Kidney (tissue), 22 donors: ENCODE measurements around the gene BRCC3. TPM values are rescaled to one million over a fixed set of nuclear protein-coding genes. Genes with fewer than 3 reads are reported as not detected.

ENCODE experiments used
- DNase-seq, 5 donors: peaks; one replicate each; pipeline ENCODE4 v3.0.0-alpha.2; 2013 to 2020
- FAIRE-seq: peaks from 2 replicates; lab custom pipeline; 2012; peaks lifted over from hg19 to GRCh38; lab: Jason Lieb, UNC
- H3K27ac ChIP-seq, 2 donors: one replicate each; pipeline ENCODE4 v1.7.0; 2013; ENCODE audit warnings: low read depth in 2 of 2, low read length in 2 of 2, inconsistent platforms in 1 of 2
- H3K27me3 ChIP-seq: one replicate; pipeline ENCODE4 v1.7.1; 2013; ENCODE audit warnings: low read length, inconsistent platforms; ENCODE audit not compliant: control insufficient read depth, insufficient read depth
- H3K36me3 ChIP-seq, 3 donors: one replicate each; pipeline versions ENCODE4 v1.7.0 to v1.7.1; 2013; ENCODE audit warnings: low read length in 3 of 3, control low read depth in 1 of 3, inconsistent platforms in 1 of 3; ENCODE audit not compliant: insufficient read depth in 3 of 3, control insufficient read depth in 2 of 3
- H3K4me1 ChIP-seq, 3 donors: one replicate each; pipeline versions ENCODE4 v1.7.0 to v1.7.1; 2013; ENCODE audit warnings: low read length in 3 of 3, inconsistent platforms in 1 of 3, low read depth in 1 of 3; ENCODE audit not compliant: control insufficient read depth in 2 of 3, insufficient read depth in 2 of 3
- H3K4me3 ChIP-seq, 3 donors: one replicate each; pipeline versions ENCODE4 v1.7.0 to v1.8.1; 2013; ENCODE audit warnings: low read length in 3 of 3, control low read depth in 1 of 3, inconsistent platforms in 1 of 3
- H3K9ac ChIP-seq, 3 donors: one replicate each; pipeline versions ENCODE4 v1.7.0 to v1.7.1; 2013; ENCODE audit warnings: low read length in 3 of 3, control low read depth in 1 of 3, inconsistent platforms in 1 of 3
- H3K9me3 ChIP-seq, 3 donors: one replicate each; pipeline versions ENCODE4 v1.7.0 to v1.7.1; 2013; ENCODE audit warnings: low read length in 3 of 3, control low read depth in 1 of 3, inconsistent platforms in 1 of 3; ENCODE audit not compliant: control insufficient read depth in 2 of 3, insufficient read depth in 1 of 3
- CTCF ChIP-seq: IDR thresholded peaks from 3 replicates; pipeline ENCODE4 v1.5.1; 2012; ENCODE audit warnings: mild to moderate bottlenecking, moderate library complexity, borderline replicate concordance; ENCODE audit not compliant: insufficient read depth; ENCODE audit errors: extremely low read depth
- intact Hi-C: fragments of 100-400 bp; cut with DNase I; formaldehyde crosslinking; loops from one replicate; pipeline ENCODE4 v1.11.1; 2022
- long read RNA-seq, 10 donors: library from polyadenylated mRNA in 1 of 10; unstranded in 1 of 10; transcript quantifications; one replicate each; pipeline ENCODE4 v2.0.0 and lab custom pipeline, GENCODE V29; 2021 to 2026
- polyA plus RNA-seq: library from polyadenylated mRNA; stranded (reverse); fragments of 350-450 nt; fragmentation: Illumina TruSeq; extraction: RNeasy Lipid Tissue Mini Kit (QIAGEN cat#74804); gene quantifications from one replicate; pipeline ENCODE4 v1.2.3, GENCODE V29; 2014; ENCODE audit warnings: low read depth, low replicate concordance; ENCODE audit not compliant: insufficient read depth
- total RNA-seq: library from RNA; stranded (reverse); fragmentation: NEBNext Ultra II Directional; extraction: Animal tissue kit (Norgen Biotek cat#: 25700); gene quantifications from one replicate; pipeline ENCODE4 v1.2.1, GENCODE V29; 2021
- donor health status: control.
- donor health status: control.
- donor health status: control.
- donor health status: control.
- donor health status: control.
- donor health status: DM: yes; HTN: yes; CAD: no.
- donor health status: Normal renal cell carcinoma (clear cell type).

Gene BRCC3
- total RNA-seq = 23.0 TPM
- polyA plus RNA-seq = 14.4 TPM
- long read RNA-seq, donor 1, partial matches to known transcripts = 0 of 2 reads
- long read RNA-seq, donor 1, other reads (novel, unspliced or antisense) = 0 of 2 reads
- long read RNA-seq, donor 2, partial matches to known transcripts = 0 of 4 reads
- long read RNA-seq, donor 2, other reads (novel, unspliced or antisense) = 0 of 4 reads
- long read RNA-seq, donor 3, transcript BRCC3-208 (10 exons, 2,694 nt) = major isoform, 8 of 8 reads
- long read RNA-seq, donor 3, partial matches to known transcripts = 0 of 8 reads
- long read RNA-seq, donor 3, other reads (novel, unspliced or antisense) = 0 of 8 reads
- long read RNA-seq, donor 4, partial matches to known transcripts = 0 of 3 reads
- long read RNA-seq, donor 4, other reads (novel, unspliced or antisense) = 0 of 3 reads
- long read RNA-seq, donor 5 = 0 reads
- long read RNA-seq, donor 6, transcript BRCC3-208 (10 exons, 2,694 nt) = major isoform, 8 of 8 reads
- long read RNA-seq, donor 6, partial matches to known transcripts = 0 of 8 reads
- long read RNA-seq, donor 6, other reads (novel, unspliced or antisense) = 0 of 8 reads
- long read RNA-seq, donor 7, transcript BRCC3-208 (10 exons, 2,694 nt) = major isoform, 18 of 36 reads
- long read RNA-seq, donor 7, partial matches to known transcripts = 2 of 36 reads
- long read RNA-seq, donor 7, other reads (novel, unspliced or antisense) = 13 of 36 reads
- long read RNA-seq, donor 8, partial matches to known transcripts = 0 of 3 reads
- long read RNA-seq, donor 8, other reads (novel, unspliced or antisense) = 0 of 3 reads
- long read RNA-seq, donor 9, partial matches to known transcripts = 0 of 1 reads
- long read RNA-seq, donor 9, other reads (novel, unspliced or antisense) = 0 of 1 reads
- long read RNA-seq, donor 10, partial matches to known transcripts = 0 of 4 reads
- long read RNA-seq, donor 10, other reads (novel, unspliced or antisense) = 0 of 4 reads

GRCh38 chrX:155070975-155071693 is at the start of gene BRCC3, which contains the start of the genes CMC4 and MTCP1:
BRCC3 (plus strand) TSS chrX:155071508; CDS start chrX:155071528, 20 bp downstream.
CMC4 (minus strand) TSS chrX:155071136; CDS start chrX:155064023, 7,113 bp downstream.
MTCP1 (minus strand) TSS chrX:155071136; CDS start chrX:155066010, 5,126 bp downstream.
- intact Hi-C loops = no loop called here
- peak within 1 kb of the TSS; percentile 84 to 87 (median 86) for H3K4me3 ChIP-seq
- FAIRE-seq (no peak), DNase-seq (peak; percentile 82 to 94 (median 89))
- H3K36me3 ChIP-seq = peaks cover 0 to 4% (median 2%) of the 10 kb centered on the region in 3 donors
- peak within 1 kb of the TSS; percentile 75 to 78 for H3K27ac ChIP-seq
- peak within 1 kb of the TSS; percentile 55 to 77 (median 69) for H3K9ac ChIP-seq
- no peak for TF ChIP-seq CTCF
- H3K27me3 ChIP-seq = no peaks in the 10 kb centered on the region
- H3K9me3 ChIP-seq = no peaks in the 10 kb centered on the region
- H3K4me1 ChIP-seq = no peaks in the 10 kb centered on the region

- intact Hi-C loops = no loop called here
- peak within 1 kb of the TSS in 1 of 3 donors; percentile 32 for H3K4me3 ChIP-seq
- H3K36me3 ChIP-seq = no peaks in the 10 kb centered on the region
- H3K4me1 ChIP-seq = no peaks in the 10 kb centered on the region
- TF ChIP-seq CTCF = no peak
- no peak within 1 kb of the TSS for H3K9ac ChIP-seq
- H3K9me3 ChIP-seq = no peaks in the 10 kb centered on the region
- H3K27me3 ChIP-seq = no peaks in the 10 kb centered on the region
- no peak within 1 kb of the TSS for H3K27ac ChIP-seq
- FAIRE-seq (no peak), DNase-seq (no peak)
Measured at GRCh38 chrX:155022585-155022984, 48.7 kb upstream of the BRCC3 start, which contains the start of gene F8. F8 (minus strand) TSS chrX:155022723; CDS start chrX:155022552, 171 bp downstream.
